Fibroblast of the aortic adventitia (primary cell): Measurements from ENCODE around the gene DISP3. TPM values are rescaled to one million over a fixed set of nuclear protein-coding genes. Genes with fewer than 3 reads are reported as not detected.

Experiments used
- DNase-seq: peaks from one replicate; pipeline ENCODE4 v3.0.0-alpha.2; 2010; ENCODE audit warnings: low read depth
- H3K4me3 ChIP-seq: 2 replicates; pipeline ENCODE4 v1.5.1; 2011; ENCODE audit warnings: low read depth, mild to moderate bottlenecking, control low read depth, low read length, moderate library complexity
- total RNA-seq: library from RNA; depleted of rRNA; stranded (reverse); fragments of >200 nt; gene quantifications from 2 replicates; pipeline ENCODE4 v1.2.3, GENCODE V29; 2012; ENCODE audit warnings: low replicate concordance
- TF ChIP-seq, protein P1 (sequence below): IDR thresholded peaks from 2 replicates; pipeline ENCODE4 v1.5.1; 2011; ENCODE audit warnings: mild to moderate bottlenecking, low read length, control low read depth, inconsistent platforms; ENCODE audit not compliant: insufficient read depth

Gene DISP3
- total RNA-seq, 1 donor: not detected

DNA sequence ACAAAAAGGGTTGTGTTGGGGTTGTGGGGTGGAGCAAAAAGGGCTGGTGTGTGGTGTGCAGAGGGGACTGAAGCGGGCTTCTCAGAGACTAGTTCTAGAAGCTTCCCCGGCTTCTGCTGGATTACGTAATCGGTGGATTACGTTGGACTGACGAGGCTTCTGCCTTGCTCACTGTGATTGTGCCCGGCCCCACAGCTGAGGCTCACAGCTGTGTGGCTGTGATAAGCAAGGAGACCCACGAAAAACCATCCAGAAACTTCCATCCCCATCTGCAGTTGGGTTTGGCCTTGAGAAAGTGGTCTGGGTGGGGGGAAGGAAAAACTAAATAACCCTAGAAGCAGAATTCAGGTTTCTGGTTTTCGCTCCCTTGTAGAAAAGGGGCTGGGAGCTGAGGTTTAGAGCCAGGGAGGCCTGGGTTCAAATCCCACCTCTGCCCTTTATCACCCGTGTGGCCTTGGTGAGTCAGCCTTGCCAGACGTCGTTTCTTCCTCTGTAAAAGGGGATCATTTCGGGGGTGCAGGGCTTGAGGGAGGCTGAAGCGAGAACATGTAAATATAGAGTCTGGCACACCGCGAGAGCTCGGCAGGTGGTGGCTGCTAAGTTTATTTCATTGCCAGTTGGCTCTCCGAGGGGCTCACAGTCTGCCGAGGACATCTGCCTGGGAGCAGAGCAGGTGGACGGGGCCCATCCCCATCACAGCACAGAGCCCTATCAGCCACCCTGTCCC is 30.4 kb upstream of the DISP3 start:
- TF ChIP-seq, protein P1, sequence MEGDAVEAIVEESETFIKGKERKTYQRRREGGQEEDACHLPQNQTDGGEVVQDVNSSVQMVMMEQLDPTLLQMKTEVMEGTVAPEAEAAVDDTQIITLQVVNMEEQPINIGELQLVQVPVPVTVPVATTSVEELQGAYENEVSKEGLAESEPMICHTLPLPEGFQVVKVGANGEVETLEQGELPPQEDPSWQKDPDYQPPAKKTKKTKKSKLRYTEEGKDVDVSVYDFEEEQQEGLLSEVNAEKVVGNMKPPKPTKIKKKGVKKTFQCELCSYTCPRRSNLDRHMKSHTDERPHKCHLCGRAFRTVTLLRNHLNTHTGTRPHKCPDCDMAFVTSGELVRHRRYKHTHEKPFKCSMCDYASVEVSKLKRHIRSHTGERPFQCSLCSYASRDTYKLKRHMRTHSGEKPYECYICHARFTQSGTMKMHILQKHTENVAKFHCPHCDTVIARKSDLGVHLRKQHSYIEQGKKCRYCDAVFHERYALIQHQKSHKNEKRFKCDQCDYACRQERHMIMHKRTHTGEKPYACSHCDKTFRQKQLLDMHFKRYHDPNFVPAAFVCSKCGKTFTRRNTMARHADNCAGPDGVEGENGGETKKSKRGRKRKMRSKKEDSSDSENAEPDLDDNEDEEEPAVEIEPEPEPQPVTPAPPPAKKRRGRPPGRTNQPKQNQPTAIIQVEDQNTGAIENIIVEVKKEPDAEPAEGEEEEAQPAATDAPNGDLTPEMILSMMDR: no peak

DNA sequence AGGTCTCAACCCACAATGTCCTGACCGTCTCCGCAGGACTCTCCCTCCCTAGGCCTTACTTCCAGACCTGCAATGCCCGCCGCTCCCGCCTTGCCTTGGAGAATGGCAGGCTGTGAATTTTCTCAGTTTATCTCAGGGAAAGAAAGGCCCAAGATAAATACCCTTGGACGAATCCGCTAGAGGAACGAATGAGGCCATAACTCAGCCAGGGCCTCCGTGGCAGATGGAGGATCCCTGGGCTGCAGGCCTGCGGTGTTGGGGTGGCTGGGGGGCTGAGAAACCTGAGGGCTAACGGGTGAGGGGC is 29.9 kb upstream of the DISP3 start:
- TF ChIP-seq, protein P1: no peak
- DNase-seq: no peak
- H3K4me3 ChIP-seq: no peak overlapping the region

More for the DNA sequence above, 30.4 kb upstream of the DISP3 start:
- no peak overlapping the region for H3K4me3 ChIP-seq
- DNase-seq: no peak

DNA sequence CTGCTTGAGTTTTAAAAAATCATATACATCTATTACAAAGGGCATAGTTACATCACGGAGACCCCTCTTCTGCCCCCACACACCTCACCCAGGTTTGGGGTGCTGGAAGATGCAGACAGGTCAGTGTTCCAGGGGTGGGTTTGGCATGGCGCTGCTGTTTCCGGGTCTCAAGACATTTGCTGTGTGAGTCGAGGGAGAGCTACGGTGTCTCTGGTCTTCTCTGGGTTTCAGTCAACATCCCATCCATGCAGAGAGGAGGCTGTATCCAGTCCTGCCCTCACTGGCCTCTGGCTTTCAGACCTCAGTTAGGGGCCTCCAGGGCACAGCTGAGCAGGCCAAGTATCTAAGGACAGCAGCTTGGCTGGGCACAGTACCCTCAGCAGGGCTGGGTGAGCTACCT is 28.6 kb upstream of the DISP3 start:
- DNase-seq: no peak
- no peak overlapping the region for H3K4me3 ChIP-seq
- TF ChIP-seq, protein P1: no peak

DNA sequence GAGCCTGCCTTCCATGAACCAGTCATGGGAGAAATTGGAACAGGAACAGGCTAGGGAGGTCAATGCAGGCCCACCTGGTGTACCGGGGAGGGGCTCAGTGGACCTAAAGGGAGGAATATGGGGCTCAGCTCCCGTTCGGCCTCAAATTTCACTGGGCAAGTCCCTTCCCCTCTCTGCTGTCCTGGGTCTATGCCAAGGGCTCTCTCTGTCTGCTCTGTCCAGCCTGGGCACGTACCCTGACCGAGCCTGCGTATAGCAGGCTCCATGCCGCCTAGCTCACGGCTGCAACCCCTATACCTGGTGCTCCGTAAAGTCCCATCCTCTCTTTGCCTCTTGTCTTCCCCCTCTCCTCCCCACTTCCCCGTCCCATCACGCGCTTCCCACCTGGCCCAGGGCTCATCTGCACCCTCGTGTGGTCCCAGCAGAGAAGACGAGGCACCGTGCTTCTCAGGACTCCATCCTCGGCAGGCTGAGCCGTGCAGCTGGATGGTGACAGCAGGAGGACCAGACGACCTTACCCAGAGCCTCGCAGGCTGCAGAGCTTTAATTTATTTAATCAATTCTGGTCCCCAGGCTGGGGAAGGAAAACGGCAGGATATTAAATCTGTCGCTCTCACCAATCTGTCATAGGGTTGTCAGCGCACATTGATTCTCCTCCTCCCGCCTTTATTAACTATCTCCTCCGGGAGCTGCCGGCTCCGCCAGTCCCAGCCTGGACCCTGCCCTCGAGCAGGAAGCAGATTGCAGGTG is 25.0 kb upstream of the DISP3 start:
- H3K4me3 ChIP-seq: no peak overlapping the region
- DNase-seq: no peak
- TF ChIP-seq, protein P1: no peak

DNA sequence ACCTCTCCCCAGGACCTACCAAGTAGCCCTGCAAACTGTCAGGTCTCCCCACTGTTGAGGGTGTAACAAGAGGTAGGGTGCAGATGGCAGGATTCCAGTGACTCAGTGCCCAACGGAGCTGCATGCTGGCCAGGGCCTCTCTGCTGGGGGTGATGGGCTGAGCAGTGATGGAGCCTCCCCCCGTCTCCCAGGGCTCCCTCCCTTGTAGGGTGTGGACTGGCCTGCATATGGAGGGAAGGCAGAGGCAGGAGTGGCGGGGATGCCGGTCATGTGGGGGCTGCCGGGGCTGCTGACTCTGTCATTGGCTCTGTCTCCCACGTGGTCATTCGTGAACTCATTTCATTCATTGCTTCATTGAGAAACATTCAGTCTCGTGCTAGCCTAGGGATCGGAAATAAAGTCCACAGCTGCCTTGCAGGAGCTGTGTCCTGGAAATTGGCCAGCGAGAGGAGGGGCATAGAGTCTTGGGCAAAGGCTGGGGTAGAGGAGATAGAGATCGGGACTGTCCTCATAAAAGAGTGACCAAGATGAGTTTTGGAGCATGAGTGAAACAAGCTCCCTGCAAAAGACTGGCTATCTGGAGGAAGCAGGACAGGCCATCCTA is 22.9 kb upstream of the DISP3 start:
- DNase-seq: no peak
- TF ChIP-seq, protein P1: no peak

DNA sequence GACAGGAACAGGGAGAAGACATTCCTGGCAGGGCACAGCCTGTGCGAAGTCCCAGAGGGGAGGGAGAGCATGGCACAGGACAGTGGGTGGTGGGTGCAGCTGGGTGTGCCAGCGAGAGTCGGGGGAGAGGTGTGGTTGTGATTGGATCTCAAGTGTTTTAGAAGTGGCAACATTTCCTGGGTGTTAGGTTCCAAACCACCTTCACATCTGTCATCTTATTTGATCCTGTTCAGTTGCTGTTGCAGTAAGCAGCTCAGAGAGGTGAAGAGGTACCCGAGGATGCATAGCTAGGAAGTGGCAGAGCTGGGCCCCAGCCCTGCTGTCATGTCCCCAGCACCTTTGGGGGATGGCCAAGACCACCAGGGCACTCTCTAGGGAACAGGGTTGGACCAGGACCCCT is 22.0 kb upstream of the DISP3 start:
- TF ChIP-seq, protein P1: no peak
- H3K4me3 ChIP-seq: no peak overlapping the region
- no peak for DNase-seq

More for the DNA sequence above, 22.9 kb upstream of the DISP3 start:
- H3K4me3 ChIP-seq: no peak overlapping the region
